ENCODE data around the gene NTN5.
"Not testable (repeated sequence)": the region's sequence is repeated elsewhere in the genome, so short reads cannot be mapped to it uniquely, and the experiment has no call there.

Gene NTN5

GRCh38 chr19:48695743-48696352, 23.0 kb upstream of the NTN5 start, which contains the start of gene FUT2:
Gene FUT2, plus strand, starts transcription at chr19:48695971. Its CDS starts 6,986 bp downstream, at chr19:48702957.
- peak; percentile 77 for DNase-seq

- DNase-seq: not testable (repeated sequence)
Measured at GRCh38 chr19:48693629-48694028, 20.8 kb upstream of the NTN5 start.

GRCh38 chr19:48689449-48689848, 16.6 kb upstream of the NTN5 start:
- no peak for DNase-seq

- DNase-seq: no peak
Measured at GRCh38 chr19:48687776-48688175, 15.0 kb upstream of the NTN5 start.

- not testable (repeated sequence) for DNase-seq
Measured at GRCh38 chr19:48686637-48687036, 13.8 kb upstream of the NTN5 start.

- DNase-seq: no peak
Measured at GRCh38 chr19:48686088-48686487, 13.3 kb upstream of the NTN5 start.

- DNase-seq: no peak
Measured at GRCh38 chr19:48685583-48685982, 12.8 kb upstream of the NTN5 start.

GRCh38 chr19:48683349-48683748, 10.5 kb upstream of the NTN5 start:
- DNase-seq: no peak

- DNase-seq: no peak
Measured at GRCh38 chr19:48681127-48681470, 8.3 kb upstream of the NTN5 start.

GRCh38 chr19:48680436-48681126, 7.8 kb upstream of the NTN5 start:
- DNase-seq: no peak

- not testable (repeated sequence) for DNase-seq
Measured at GRCh38 chr19:48680006-48680405, 7.2 kb upstream of the NTN5 start.

- DNase-seq: no peak
Measured at GRCh38 chr19:48678201-48678600, 5.4 kb upstream of the NTN5 start.

GRCh38 chr19:48676887-48677286, 4.1 kb upstream of the NTN5 start:
- DNase-seq: no peak

GRCh38 chr19:48676487-48676886, 3.7 kb upstream of the NTN5 start:
- no peak for DNase-seq

GRCh38 chr19:48674921-48675824, 2.4 kb upstream of the NTN5 start:
- DNase-seq: peak; percentile 93

- DNase-seq: no peak
Measured at GRCh38 chr19:48674216-48674809, 1.5 kb upstream of the NTN5 start.

- DNase-seq: no peak
Measured at GRCh38 chr19:48673436-48674100, 751 bp upstream of the NTN5 start.

- no peak for DNase-seq
Measured at GRCh38 chr19:48671446-48671995, 1.3 kb downstream of the NTN5 start.

GRCh38 chr19:48670699-48671445, 1.9 kb downstream of the NTN5 start:
- no peak for DNase-seq

- DNase-seq: no peak
Measured at GRCh38 chr19:48669903-48670668, 2.7 kb downstream of the NTN5 start.

GRCh38 chr19:48668761-48669160, 4.1 kb downstream of the NTN5 start:
- DNase-seq: no peak
